Smooth muscle cell (in vitro differentiated cells): ENCODE measurements around the gene PPP1R12B. TPM values are rescaled to one million over a fixed set of nuclear protein-coding genes. Genes with fewer than 3 reads are reported as not detected.
"Not testable (repeated sequence)": the region's sequence is repeated elsewhere in the genome, so short reads cannot be mapped to it uniquely, and the experiment has no call there.

Experiments
- DNase-seq: peaks from one replicate; lab custom pipeline; 2025; ENCODE audit not compliant: unreplicated experiment; lab: John Stamatoyannopoulos, UW
- H2AFZ ChIP-seq: fragments of 200-600 bp; sonication (generic); 2 replicates; pipeline ENCODE4 v1.6.0; 2016; ENCODE audit warnings: antibody characterized with exemption, low read depth, mild to moderate bottlenecking
- H3F3A ChIP-seq: fragments of 200-600 bp; sonication (generic); 2 replicates; pipeline ENCODE4 v1.6.0; 2017; ENCODE audit warnings: antibody characterized with exemption, low read depth
- H3K27ac ChIP-seq: fragments of 200-600 bp; sonication (generic); 2 replicates; pipeline ENCODE4 v1.5.1; 2016; ENCODE audit warnings: low read depth, mild to moderate bottlenecking
- H3K27me3 ChIP-seq: fragments of 200-600 bp; sonication (generic); 2 replicates; pipeline ENCODE4 v1.6.1; 2016; ENCODE audit warnings: low read depth, mild to moderate bottlenecking
- H3K36me3 ChIP-seq: fragments of 200-600 bp; sonication (generic); 2 replicates; pipeline ENCODE4 v1.5.1; 2016; ENCODE audit warnings: low read depth
- H3K4me1 ChIP-seq: fragments of 200-600 bp; sonication (generic); 2 replicates; pipeline ENCODE4 v1.5.1; 2016; ENCODE audit warnings: low read depth
- H3K4me2 ChIP-seq: fragments of 200-600 bp; sonication (generic); 2 replicates; pipeline ENCODE4 v1.6.0; 2016; ENCODE audit warnings: mild to moderate bottlenecking
- H3K4me3 ChIP-seq: fragments of 200-600 bp; sonication (generic); 2 replicates; pipeline ENCODE4 v1.5.1; 2016; ENCODE audit warnings: mild to moderate bottlenecking
- H3K79me2 ChIP-seq: fragments of 200-600 bp; sonication (generic); 2 replicates; pipeline ENCODE4 v1.6.0; 2016; ENCODE audit warnings: low read depth, mild to moderate bottlenecking
- H3K9ac ChIP-seq: fragments of 200-600 bp; sonication (generic); 2 replicates; pipeline ENCODE4 v1.6.0; 2016; ENCODE audit warnings: low read depth
- H3K9me3 ChIP-seq: fragments of 200-600 bp; sonication (generic); replicated peaks from 2 replicates; pipeline ENCODE4 v1.5.1; 2016; ENCODE audit warnings: low read depth
- H4K20me1 ChIP-seq: fragments of 200-600 bp; sonication (generic); 2 replicates; pipeline ENCODE4 v1.6.0; 2016; ENCODE audit warnings: low read depth
- CTCF ChIP-seq: fragments of 200-600 bp; sonication (generic); IDR thresholded peaks from 2 replicates; pipeline ENCODE4 v1.5.1; 2017; ENCODE audit warnings: borderline replicate concordance, mild to moderate bottlenecking, antibody characterized with exemption; ENCODE audit not compliant: insufficient read depth, poor library complexity, severe bottlenecking
- WGBS: methylation state at CpG from one replicate; pipeline ENCODE4 v1.1.7; 2016; ENCODE audit warnings: low lambda C conversion rate; 5-methylcytosine and 5-hydroxymethylcytosine counted together
- polyA plus RNA-seq: library from polyadenylated mRNA; unstranded; fragments of >200 nt; fragmentation: Nextera tagmentation; extraction: Ambion mirVana; gene quantifications from 2 replicates; pipeline ENCODE4 v1.2.1, GENCODE V29; 2016
- total RNA-seq: library from RNA; depleted of rRNA; stranded (reverse); fragments of >200 nt; gene quantifications from 2 replicates; pipeline ENCODE4 v1.2.3, GENCODE V29; 2014

The PPP1R12B gene
- total and polyA plus RNA-seq, 2 experiments from 2014 or later, result 2.8 to 6.7 TPM

DNA sequence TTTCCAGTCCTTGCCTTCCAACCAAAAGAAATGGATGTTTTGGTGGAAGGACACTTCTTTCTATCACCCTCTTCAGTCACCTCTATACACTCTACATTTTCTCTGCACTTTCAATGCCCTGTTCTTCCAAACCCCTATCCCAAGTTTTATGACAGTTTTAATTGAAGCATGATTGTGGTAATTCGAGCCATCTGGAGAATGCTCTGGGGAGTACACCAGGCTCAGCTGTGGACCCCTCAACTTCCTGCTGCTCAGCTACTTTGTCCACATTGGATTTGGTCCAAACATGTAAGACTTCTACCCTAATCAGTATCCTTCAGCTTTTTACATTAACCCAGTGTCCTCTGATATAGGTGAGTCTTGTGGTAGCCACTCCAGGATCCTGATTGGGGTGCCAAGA lies 232.1 kb downstream of the PPP1R12B start:
- Histone ChIP-seq H3K4me2 (no peak overlapping the region), H3F3A (peaks cover 24% of the 10 kb centered on the region), H4K20me1 (no peaks in the 10 kb centered on the region), H3K9me3 (no peaks in the 10 kb centered on the region), H3K79me2 (no peaks in the 10 kb centered on the region), H3K27me3 (no peaks in the 10 kb centered on the region), H3K27ac (no peak overlapping the region), H3K4me3 (no peak overlapping the region), H3K9ac (no peak overlapping the region), H3K4me1 (peaks cover 41% of the 10 kb centered on the region), H3K36me3 (no peaks in the 10 kb centered on the region), H2AFZ (no peak overlapping the region)
- 96% methylated on average over 1 of the region's 1 CpG for WGBS
- TF ChIP-seq CTCF, result no peak
- DNase-seq, result no peak

DNA sequence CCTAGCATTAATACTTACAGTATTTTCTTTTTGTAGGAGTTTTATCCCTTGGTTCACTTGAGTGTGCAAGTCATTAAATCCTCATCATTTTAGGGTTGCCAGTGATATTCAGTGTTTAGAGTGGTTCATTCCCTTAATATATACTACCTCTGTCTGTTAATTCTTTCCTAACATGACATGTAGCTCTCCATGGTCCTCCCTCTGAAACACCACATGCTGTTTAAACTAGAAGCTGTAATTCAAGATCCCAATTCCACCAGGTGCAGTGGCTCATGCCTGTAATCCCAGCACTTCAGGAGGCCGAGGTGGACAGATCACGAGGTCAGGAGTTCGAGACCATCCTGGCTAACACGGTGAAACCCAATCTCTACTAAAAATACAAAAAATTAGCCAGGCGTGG lies 233.9 kb downstream of the PPP1R12B start:
- H3K9ac ChIP-seq, H2AFZ ChIP-seq, H3K27me3 ChIP-seq, H3K79me2 ChIP-seq, H3K4me2 ChIP-seq, H3K27ac ChIP-seq, H3K36me3 ChIP-seq, H4K20me1 ChIP-seq, H3K4me3 ChIP-seq, DNase-seq, H3K9me3 ChIP-seq: not testable (repeated sequence)
- H3K4me1 ChIP-seq, result peaks cover 42% of the 10 kb centered on the region
- peaks cover 22% of the 10 kb centered on the region for H3F3A ChIP-seq
- WGBS, result 98% methylated on average over 5 of the region's 5 CpGs

DNA sequence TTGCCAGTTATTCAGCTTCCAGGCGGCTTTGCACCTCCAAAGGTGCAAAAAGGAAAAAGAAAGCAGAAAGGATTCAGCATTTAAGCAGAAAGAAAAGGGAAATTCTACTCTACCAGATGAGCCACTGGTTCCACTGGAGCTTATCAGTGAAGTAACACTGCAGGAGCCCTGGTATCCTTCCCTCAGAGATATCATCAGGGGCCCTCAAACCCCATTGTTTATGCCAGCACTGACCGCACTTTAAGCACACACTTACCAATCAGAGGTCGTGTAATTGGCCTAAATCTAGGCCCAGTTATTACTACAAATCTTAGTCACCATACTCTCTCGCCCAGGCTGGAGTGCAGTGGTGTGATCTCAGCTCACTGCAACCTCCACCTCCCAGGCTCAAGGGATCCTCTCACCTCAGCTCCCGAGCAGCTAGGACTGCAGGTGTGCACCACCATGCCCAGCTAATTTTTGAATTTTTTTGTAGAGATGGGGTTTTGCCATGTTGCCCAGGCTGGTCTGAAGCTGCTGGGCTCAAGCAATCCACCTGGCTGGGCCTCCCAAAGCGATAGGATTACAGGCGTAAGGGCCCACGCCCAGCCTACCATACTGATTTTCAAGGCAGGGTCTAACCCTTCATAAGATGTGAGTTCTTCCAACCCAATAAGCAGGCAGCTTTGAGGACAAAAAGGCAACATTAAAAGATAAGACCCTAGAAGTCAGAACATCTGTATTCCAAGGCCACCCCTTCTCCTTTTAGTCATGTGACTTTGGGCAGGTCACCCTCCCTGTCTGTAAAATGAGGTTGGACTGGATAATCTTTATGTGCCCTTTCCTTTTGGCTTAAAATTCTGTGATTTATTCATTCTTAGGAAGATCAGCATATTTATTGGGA lies 236.4 kb downstream of the PPP1R12B start:
- Histone ChIP-seq H3K36me3 (no peaks in the 10 kb centered on the region), H3K27me3 (no peaks in the 10 kb centered on the region), H3K4me3 (no peak overlapping the region), H3K4me2 (peak overlapping the region; percentile 11), H3K4me1 (peaks cover 29% of the 10 kb centered on the region), H3K79me2 (no peaks in the 10 kb centered on the region), H3K27ac (peak overlapping the region; percentile 22), H3F3A (peaks cover 28% of the 10 kb centered on the region), H3K9ac (no peak overlapping the region), H2AFZ (no peak overlapping the region), H3K9me3 (no peaks in the 10 kb centered on the region), H4K20me1 (no peaks in the 10 kb centered on the region)
- no peak for DNase-seq
- TF ChIP-seq CTCF, result no peak
- 68% methylated on average over 8 of the region's 8 CpGs for WGBS

DNA sequence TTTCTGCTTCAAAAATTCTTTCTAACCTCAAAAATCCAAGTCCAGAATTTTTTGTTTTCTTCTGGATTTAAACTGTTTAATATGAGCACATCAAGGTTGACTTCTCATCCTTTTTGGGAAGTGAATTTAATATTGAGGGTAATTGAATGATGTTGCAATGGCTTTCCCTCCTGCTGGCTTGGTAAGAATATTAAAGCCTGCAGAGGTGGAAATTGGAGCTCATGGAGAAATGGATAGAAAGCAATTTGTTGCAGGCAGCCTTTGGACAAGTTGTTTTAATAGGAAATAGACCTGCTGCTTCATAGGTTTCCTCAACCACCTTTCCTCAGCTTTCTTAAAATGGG lies 237.1 kb downstream of the PPP1R12B start:
- Histone ChIP-seq H3K4me3 (no peak overlapping the region), H3K36me3 (no peaks in the 10 kb centered on the region), H3K9me3 (no peaks in the 10 kb centered on the region), H3K4me2 (peak overlapping the region; percentile 11), H3F3A (peaks cover 28% of the 10 kb centered on the region), H3K79me2 (no peaks in the 10 kb centered on the region), H2AFZ (no peak overlapping the region), H3K9ac (no peak overlapping the region), H3K27me3 (no peaks in the 10 kb centered on the region), H3K4me1 (peaks cover 30% of the 10 kb centered on the region), H3K27ac (peak overlapping the region; percentile 45), H4K20me1 (no peaks in the 10 kb centered on the region)
- no peak for TF ChIP-seq CTCF
- DNase-seq, result no peak
